Measurements from ENCODE around the gene DDTL. TPM values are rescaled to one million over a fixed set of nuclear protein-coding genes. Genes with fewer than 3 reads are reported as not detected.
"Not testable (repeated sequence)": the region's sequence is repeated elsewhere in the genome, so short reads cannot be mapped to it uniquely, and the experiment has no call there.

Gene DDTL
- polyA plus RNA-seq, 3 donors: 7.6 to 9.7 (median 8.0) TPM

- DNase-seq (ENCODE audit: extremely low read depth in 1 of 11, low read depth in 9 of 11, low spot score in 4 of 11): peak; percentile 36 to 87 (median 56)
Observed at GRCh38 chr22:23956301-23956900, 10.3 kb upstream of the DDTL start.

GRCh38 chr22:23961084-23961771, 5.5 kb upstream of the DDTL start, which contains the start of gene GSTT2B:
GSTT2B (minus strand) TSS chr22:23961195; CDS start chr22:23961131, 64 bp downstream.
- DNase-seq (ENCODE audit: extremely low read depth in 1 of 11, low read depth in 9 of 11, low spot score in 4 of 11): not testable (repeated sequence)

- DNase-seq (ENCODE audit: extremely low read depth in 1 of 11, low read depth in 9 of 11, low spot score in 4 of 11): not testable (repeated sequence)
Observed at GRCh38 chr22:23966094-23966493, 594 bp upstream of the DDTL start.

- no peak for DNase-seq (ENCODE audit: extremely low read depth in 1 of 11, low read depth in 9 of 11, low spot score in 4 of 11)
Observed at GRCh38 chr22:23969071-23969470, 2.4 kb downstream of the DDTL start.

- no peak for DNase-seq (ENCODE audit: extremely low read depth in 1 of 11, low read depth in 9 of 11, low spot score in 4 of 11)
Observed at GRCh38 chr22:23970201-23970641, 3.5 kb downstream of the DDTL start.

- DNase-seq (ENCODE audit: extremely low read depth in 1 of 11, low read depth in 9 of 11, low spot score in 4 of 11): no peak
Observed at GRCh38 chr22:23970816-23971486, 4.3 kb downstream of the DDTL start.

GRCh38 chr22:23971927-23972326, 5.2 kb downstream of the DDTL start:
- DNase-seq (ENCODE audit: extremely low read depth in 1 of 11, low read depth in 9 of 11, low spot score in 4 of 11): not testable (repeated sequence)

- not testable (repeated sequence) for DNase-seq (ENCODE audit: extremely low read depth in 1 of 11, low read depth in 9 of 11, low spot score in 4 of 11)
Observed at GRCh38 chr22:23974345-23974744, 7.7 kb downstream of the DDTL start, which contains the start of gene DDT. DDT (minus strand) TSS chr22:23974441; CDS start chr22:23974414, 27 bp downstream.

- DNase-seq (ENCODE audit: extremely low read depth in 1 of 11, low read depth in 9 of 11, low spot score in 4 of 11): not testable (repeated sequence)
Observed at GRCh38 chr22:23974836-23975352, 8.2 kb downstream of the DDTL start.

- DNase-seq (ENCODE audit: extremely low read depth in 1 of 11, low read depth in 9 of 11, low spot score in 4 of 11): not testable (repeated sequence)
Observed at GRCh38 chr22:23977304-23977703, 10.6 kb downstream of the DDTL start.

- DNase-seq (ENCODE audit: extremely low read depth in 1 of 11, low read depth in 9 of 11, low spot score in 4 of 11): not testable (repeated sequence)
Observed at GRCh38 chr22:23979557-23980240, 13.0 kb downstream of the DDTL start, which contains the start of gene GSTT2. GSTT2 (plus strand) TSS chr22:23980134.

- DNase-seq (ENCODE audit: extremely low read depth in 1 of 11, low read depth in 9 of 11, low spot score in 4 of 11): not testable (repeated sequence)
Observed at GRCh38 chr22:23980567-23980966, 13.9 kb downstream of the DDTL start.

- peak in 4 of 11 donors; percentile 12 to 26 (median 24) for DNase-seq (ENCODE audit: extremely low read depth in 1 of 11, low read depth in 9 of 11, low spot score in 4 of 11)
Observed at GRCh38 chr22:23984430-23984829, 17.7 kb downstream of the DDTL start.

GRCh38 chr22:23986089-23986488, 19.4 kb downstream of the DDTL start:
- not testable (repeated sequence) for DNase-seq (ENCODE audit: extremely low read depth in 1 of 11, low read depth in 9 of 11, low spot score in 4 of 11)

GRCh38 chr22:23986538-23987178, 20.0 kb downstream of the DDTL start:
- DNase-seq (ENCODE audit: extremely low read depth in 1 of 11, low read depth in 9 of 11, low spot score in 4 of 11): not testable (repeated sequence)

GRCh38 chr22:23989583-23990244, 23.0 kb downstream of the DDTL start:
- DNase-seq (ENCODE audit: extremely low read depth in 1 of 11, low read depth in 9 of 11, low spot score in 4 of 11): not testable (repeated sequence)

GRCh38 chr22:23993080-23993479, 26.4 kb downstream of the DDTL start:
- DNase-seq (ENCODE audit: extremely low read depth in 1 of 11, low read depth in 9 of 11, low spot score in 4 of 11): not testable (repeated sequence)
